Large intestine (tissue), 3 donors: Measurements from ENCODE around the gene AP2A2. TPM values are rescaled to one million over a fixed set of nuclear protein-coding genes. Genes with fewer than 3 reads are reported as not detected.
"Not testable (repeated sequence)": the region's sequence is repeated elsewhere in the genome, so short reads cannot be mapped to it uniquely, and the experiment has no call there.

Experiments
- DNase-seq, 2 donors: peaks; one replicate each; pipeline versions ENCODE4 v3.0.0 to v3.0.0-alpha.2; 2013
- H3K27ac ChIP-seq: one replicate; pipeline ENCODE4 v1.5.1; 2013; ENCODE audit warnings: low read length
- H3K27me3 ChIP-seq: 2 replicates; pipeline ENCODE4 v1.6.1; 2013; ENCODE audit warnings: low read length; ENCODE audit not compliant: control insufficient read depth, insufficient read depth
- H3K36me3 ChIP-seq: 2 replicates; pipeline ENCODE4 v1.6.1; 2013; ENCODE audit warnings: low read length; ENCODE audit not compliant: control insufficient read depth, insufficient read depth
- H3K4me1 ChIP-seq: one replicate; pipeline ENCODE4 v1.6.1; 2013; ENCODE audit warnings: low read length; ENCODE audit not compliant: control insufficient read depth, insufficient read depth
- H3K4me3 ChIP-seq: one replicate; pipeline ENCODE4 v1.5.1; 2013; ENCODE audit warnings: low read length
- H3K9me3 ChIP-seq: one replicate; pipeline ENCODE4 v1.6.1; 2013; ENCODE audit warnings: mild to moderate bottlenecking, low read depth, low read length, moderate library complexity; ENCODE audit not compliant: control insufficient read depth
- WGBS: methylation state at CpG from one replicate; pipeline ENCODE4 v1.1.5; 2013; ENCODE audit warnings: low lambda C conversion rate; ENCODE audit not compliant: insufficient coverage; 5-methylcytosine and 5-hydroxymethylcytosine counted together
- polyA plus RNA-seq: library from polyadenylated mRNA; unstranded; fragments of 120-200 nt; gene quantifications from one replicate; pipeline ENCODE4 v1.2.1, GENCODE V29; 2013

AP2A2 gene
- polyA plus RNA-seq, 1 donor, result 79.6 TPM

GRCh38 chr11:1012291-1012690, 86.6 kb downstream of the AP2A2 start:
- no peak overlapping the region for H3K27ac ChIP-seq
- WGBS, result no CpG with 5 or more reads among the region's 17 CpGs
- peaks cover 53% of the 10 kb centered on the region for H3K36me3 ChIP-seq
- H3K27me3 ChIP-seq, result no peaks in the 10 kb centered on the region
- DNase-seq, result no peak
- no peaks in the 10 kb centered on the region for H3K4me1 ChIP-seq
- H3K9me3 ChIP-seq, result peaks cover 6% of the 10 kb centered on the region
- H3K4me3 ChIP-seq, result no peak overlapping the region

DNA sequence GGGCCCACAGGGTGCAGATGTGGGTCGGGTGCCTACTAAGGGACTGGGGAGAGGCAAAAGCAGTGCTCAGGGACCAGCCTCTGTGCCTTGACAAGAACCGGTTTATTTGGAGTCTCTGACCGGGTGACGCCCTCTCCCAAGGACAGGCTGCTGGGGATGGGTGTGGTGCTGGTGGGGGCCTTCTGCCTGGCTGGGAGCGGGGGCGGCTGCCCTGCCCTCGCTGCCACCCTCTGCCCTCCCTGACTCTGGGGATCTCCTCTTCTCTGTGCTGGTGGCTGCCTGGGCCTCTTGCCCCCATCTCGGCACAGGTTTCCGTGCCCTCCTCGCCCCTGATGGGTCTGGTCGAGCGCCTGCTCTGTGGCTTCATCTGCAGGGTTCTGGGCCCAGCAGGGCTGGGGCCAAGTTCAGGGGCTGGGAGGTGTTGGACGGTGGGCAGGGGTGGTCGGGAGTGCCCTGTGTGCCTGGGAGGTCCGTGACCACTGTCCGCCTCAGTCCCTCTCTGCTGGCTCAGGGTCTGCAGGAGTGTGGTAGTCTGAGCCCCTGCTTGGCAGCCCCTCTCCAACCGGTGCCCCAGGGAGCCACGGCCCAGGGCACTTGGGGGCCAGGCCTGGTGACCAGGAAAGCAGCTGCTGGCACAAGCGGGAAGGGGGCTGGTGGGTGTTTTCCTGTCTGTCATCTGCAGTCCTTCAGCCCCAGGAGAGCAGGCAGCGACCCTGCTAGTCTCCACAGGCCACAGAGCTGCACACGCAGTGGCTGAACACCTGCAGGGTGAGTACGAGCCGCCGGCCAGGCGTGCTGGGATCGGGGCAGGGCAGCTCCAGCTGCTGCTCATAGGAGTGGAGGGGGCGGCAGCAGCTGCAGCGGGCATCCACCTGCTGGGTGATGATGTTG, 87.3 kb downstream of the AP2A2 start:
- no peak for DNase-seq
- H3K27me3 ChIP-seq, result no peaks in the 10 kb centered on the region
- H3K9me3 ChIP-seq, result peaks cover 12% of the 10 kb centered on the region
- no peaks in the 10 kb centered on the region for H3K4me1 ChIP-seq
- H3K4me3 ChIP-seq, result no peak overlapping the region
- 100% methylated on average over 2 of the region's 28 CpGs for WGBS
- H3K36me3 ChIP-seq, result peaks cover 46% of the 10 kb centered on the region
- no peak overlapping the region for H3K27ac ChIP-seq

DNA sequence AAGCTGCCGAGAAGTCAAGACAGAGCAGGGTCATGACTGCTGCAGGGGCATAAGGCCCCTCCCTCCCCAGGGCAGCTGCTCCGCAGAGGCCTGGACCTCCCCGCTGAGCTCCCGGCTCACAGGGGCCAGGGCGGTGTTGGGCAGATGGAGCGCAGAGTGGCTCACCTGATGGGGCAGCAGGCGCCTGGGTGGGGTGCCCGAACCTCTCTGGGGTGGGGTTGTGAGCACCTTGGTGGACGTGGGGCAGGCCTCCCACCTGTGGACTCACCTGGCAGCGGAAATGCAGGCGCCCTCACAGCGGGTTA, 87.9 kb downstream of the AP2A2 start:
- WGBS, result no CpG with 5 or more reads among the region's 12 CpGs
- Histone ChIP-seq H3K9me3 (peaks cover 12% of the 10 kb centered on the region), H3K4me3 (no peak overlapping the region), H3K4me1 (no peaks in the 10 kb centered on the region), H3K27ac (no peak overlapping the region), H3K36me3 (peaks cover 41% of the 10 kb centered on the region), H3K27me3 (no peaks in the 10 kb centered on the region)
- DNase-seq, result no peak

DNA sequence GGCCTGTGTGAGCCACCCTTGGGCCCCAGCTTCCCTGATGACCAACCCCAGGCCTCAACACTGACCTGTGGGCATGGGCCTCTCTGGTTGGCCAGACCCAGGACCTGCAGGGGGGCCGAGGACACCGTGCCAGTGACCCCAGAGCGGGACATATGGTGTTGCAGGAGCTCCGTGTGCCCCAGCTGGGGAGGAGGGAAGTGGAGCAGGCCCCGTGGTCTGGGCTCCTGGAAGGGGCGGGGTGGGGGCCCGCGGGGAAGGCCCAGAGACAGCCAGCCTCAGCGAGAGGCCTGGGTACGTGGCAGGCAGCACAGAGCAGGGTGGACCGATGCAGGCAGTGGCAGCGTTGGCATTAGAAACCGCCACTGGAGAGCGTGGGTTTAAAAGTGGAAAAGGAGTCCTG, 88.6 kb downstream of the AP2A2 start:
- Histone ChIP-seq H3K36me3 (peaks cover 34% of the 10 kb centered on the region), H3K4me1 (no peaks in the 10 kb centered on the region), H3K4me3 (no peak overlapping the region), H3K9me3 (peaks cover 12% of the 10 kb centered on the region), H3K27me3 (no peaks in the 10 kb centered on the region), H3K27ac (no peak overlapping the region)
- no CpG with 5 or more reads among the region's 14 CpGs for WGBS
- no peak for DNase-seq

DNA sequence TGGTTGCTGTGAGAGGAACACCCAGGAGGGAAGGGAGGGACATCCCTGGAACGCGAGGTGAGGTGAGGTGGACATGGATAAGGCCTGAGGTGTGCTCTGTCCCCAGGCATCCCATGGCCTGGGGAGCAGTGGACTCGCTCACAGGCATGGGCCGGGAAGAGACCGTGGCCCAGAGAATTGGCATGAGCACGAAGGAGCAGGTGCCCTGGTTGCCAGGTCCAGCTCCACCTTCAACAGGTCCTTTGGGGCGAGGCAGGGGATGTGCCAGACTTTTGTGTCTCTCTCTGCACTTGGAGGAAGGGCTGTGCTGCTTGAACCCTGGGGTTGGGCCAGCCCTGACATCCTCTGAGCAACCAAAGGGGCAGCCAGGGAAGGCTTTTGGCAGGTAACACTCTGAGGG, 89.4 kb downstream of the AP2A2 start:
- H3K36me3 ChIP-seq, result peaks cover 27% of the 10 kb centered on the region

DNA sequence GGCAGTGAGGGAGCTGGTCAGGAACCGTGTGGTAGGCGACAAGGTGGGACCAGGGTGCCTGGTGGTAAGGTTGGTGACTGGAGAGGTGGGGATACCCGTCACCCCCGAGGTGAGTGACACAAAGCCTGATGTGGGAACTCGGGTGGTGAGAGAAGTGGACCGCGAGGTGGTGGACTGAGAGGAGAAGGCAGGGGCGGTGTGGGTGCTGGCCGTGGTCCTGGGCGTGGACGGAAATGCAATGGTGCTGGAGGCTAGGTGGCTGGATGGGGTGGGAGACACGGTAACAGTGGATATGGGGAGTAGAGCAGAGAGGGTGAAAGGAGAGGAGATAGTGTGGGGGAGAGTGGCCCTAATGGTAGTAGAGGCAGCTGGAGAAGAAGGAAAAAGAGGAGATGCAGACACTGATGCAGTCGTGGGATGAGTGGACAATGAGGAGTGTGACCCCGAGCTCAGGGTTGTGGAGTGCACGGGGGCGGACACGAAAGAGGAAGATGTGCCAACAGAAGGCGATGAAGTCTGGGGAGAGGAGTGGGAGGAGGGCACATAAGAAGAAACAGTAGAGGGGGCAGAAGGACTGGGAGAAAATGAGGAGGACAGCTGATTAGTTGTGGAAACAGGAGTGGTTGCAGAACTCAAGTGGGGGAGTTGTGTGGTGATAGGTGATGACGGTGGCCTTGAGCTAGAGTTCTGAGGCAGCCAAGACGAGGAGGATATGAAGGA, 90.3 kb downstream of the AP2A2 start:
- Histone ChIP-seq H3K4me1 (no peaks in the 10 kb centered on the region), H3K36me3 (peaks cover 18% of the 10 kb centered on the region), H3K9me3 (peaks cover 12% of the 10 kb centered on the region), H3K27ac (no peak overlapping the region), H3K27me3 (no peaks in the 10 kb centered on the region), H3K4me3 (no peak overlapping the region)
- no peak for DNase-seq
- 99% methylated on average over 14 of the region's 20 CpGs for WGBS

More for the DNA sequence above, 89.4 kb downstream of the AP2A2 start:
- no peak overlapping the region for H3K4me3 ChIP-seq
- no peaks in the 10 kb centered on the region for H3K27me3 ChIP-seq
- no peaks in the 10 kb centered on the region for H3K4me1 ChIP-seq
- no peak for DNase-seq
- H3K27ac ChIP-seq, result no peak overlapping the region
- WGBS, result no CpG with 5 or more reads among the region's 7 CpGs
- peaks cover 12% of the 10 kb centered on the region for H3K9me3 ChIP-seq

- not testable (repeated sequence) for H3K27me3 ChIP-seq, H3K27ac ChIP-seq, H3K4me3 ChIP-seq, DNase-seq, H3K4me1 ChIP-seq
- Histone ChIP-seq H3K36me3 (peaks cover 11% of the 10 kb centered on the region), H3K9me3 (peaks cover 12% of the 10 kb centered on the region)
- WGBS, result 77% methylated on average over 7 of the region's 7 CpGs
Measured at GRCh38 chr11:1016610-1017126, 91.0 kb downstream of the AP2A2 start.

GRCh38 chr11:1017269-1018005, 91.8 kb downstream of the AP2A2 start:
- no peak for DNase-seq
- WGBS, result 62% methylated on average over 3 of the region's 12 CpGs
- Histone ChIP-seq H3K4me1 (no peaks in the 10 kb centered on the region), H3K27ac (no peak overlapping the region), H3K9me3 (peaks cover 12% of the 10 kb centered on the region), H3K4me3 (no peak overlapping the region), H3K36me3 (peaks cover 3% of the 10 kb centered on the region), H3K27me3 (no peaks in the 10 kb centered on the region)

DNA sequence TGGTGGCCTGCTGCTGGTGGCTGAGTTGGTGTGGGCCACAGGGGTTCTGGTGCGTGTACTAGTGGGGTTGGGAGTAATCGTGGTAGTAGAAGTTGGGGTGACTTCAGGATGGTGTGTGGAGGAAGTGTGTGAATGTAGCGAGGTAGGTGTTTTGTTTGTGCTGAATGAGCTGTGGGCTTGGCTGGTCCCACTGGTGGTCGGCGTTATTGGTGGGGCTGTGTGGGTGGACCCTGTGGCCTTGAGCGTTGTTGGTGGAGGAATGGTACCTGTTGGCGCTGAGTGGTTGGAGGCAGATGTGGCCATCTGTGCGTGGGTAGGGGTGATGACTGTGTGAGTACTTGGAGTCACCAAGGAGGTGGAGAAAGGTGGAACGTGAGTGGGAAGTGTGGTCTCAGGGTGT, 92.4 kb downstream of the AP2A2 start:
- 100% methylated on average over 2 of the region's 9 CpGs for WGBS
- H3K4me3 ChIP-seq, result no peak overlapping the region
- no peaks in the 10 kb centered on the region for H3K27me3 ChIP-seq
- peaks cover 12% of the 10 kb centered on the region for H3K9me3 ChIP-seq
- H3K4me1 ChIP-seq, result no peaks in the 10 kb centered on the region
- H3K36me3 ChIP-seq, result peaks cover 2% of the 10 kb centered on the region
- H3K27ac ChIP-seq, result no peak overlapping the region
- DNase-seq, result no peak

DNA sequence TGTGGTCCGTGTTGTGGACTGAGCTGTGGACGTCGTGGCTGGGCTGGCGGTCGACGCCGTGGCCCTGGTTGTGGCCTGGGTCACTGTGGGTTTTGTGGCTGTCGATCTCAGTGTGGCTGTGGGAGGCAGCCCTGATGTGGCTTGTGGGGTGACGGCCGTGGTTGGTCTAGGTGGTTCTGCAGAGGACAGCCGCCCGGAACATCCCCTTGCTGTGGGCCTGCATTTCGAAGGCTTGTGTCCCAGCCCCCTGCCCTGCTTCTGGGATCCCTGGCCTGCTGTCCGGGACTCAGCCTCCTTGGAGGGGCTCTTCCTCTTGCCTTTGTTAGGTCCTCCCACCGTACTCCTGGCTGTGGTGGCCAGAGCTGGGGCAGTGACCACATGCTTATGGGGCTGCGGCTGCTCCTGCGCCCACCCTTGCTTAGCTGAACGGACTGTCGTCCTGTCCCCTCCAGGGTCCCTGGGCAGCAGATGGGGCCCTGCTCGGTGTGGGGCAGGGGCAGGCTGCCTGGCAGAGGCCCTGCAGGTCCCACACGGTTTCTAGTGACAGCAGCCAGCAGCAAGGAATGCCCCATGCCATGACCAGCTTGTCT, 93.7 kb downstream of the AP2A2 start:
- Histone ChIP-seq H3K4me1 (no peaks in the 10 kb centered on the region), H3K27me3 (no peaks in the 10 kb centered on the region), H3K27ac (no peak overlapping the region), H3K9me3 (peaks cover 12% of the 10 kb centered on the region), H3K36me3 (peaks cover 2% of the 10 kb centered on the region), H3K4me3 (no peak overlapping the region)
- no CpG with 5 or more reads among the region's 21 CpGs for WGBS
- no peak for DNase-seq
